NCI-H524 (cell line): ENCODE results near the gene RDH5.
A peak's percentile ranks its signal among the peaks of the same experiment; 100 is the strongest.

ENCODE experiments used
- DNase-seq, 2 experiments: peaks; one replicate each; lab custom pipeline; 2025; lab: John Stamatoyannopoulos, UW

Gene RDH5

DNA sequence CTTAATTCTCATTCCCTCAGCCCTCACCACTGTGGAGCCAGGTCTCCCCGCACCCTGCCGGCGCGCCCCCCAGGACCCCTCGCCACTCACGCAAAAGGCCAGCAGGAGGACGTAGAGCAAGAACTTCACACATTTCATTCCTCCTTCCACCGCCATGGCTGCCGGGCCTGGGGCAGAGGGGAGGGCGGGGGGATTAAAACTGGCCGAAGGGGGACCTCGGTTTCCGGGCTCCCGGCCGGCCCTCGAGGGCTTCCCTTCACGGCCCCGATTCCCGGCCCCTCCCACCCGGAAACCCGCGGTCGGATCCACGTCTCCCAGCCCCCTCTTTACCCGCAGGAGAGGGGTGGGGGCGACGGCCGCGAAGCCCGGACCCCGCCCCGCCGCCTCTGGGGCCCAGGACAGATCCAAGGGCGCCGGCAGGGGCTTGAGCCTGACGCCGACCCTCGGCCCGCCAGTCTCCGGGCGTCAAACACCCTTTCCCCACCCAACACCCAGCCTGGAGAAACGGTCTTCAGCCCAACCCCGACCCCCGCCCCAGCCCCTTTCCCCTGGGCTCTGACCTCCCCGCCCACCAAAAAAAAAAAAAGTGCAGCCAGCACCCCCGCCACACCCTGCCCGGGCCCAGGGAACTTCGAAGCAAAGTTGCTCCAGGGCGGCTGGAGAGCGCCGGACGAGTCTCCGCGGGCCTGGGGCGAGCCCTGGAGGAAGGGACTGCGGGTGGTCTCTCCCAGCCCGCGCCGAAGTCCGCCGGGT is 8.2 kb downstream of the RDH5 start:
- peak in 1 of 2 experiments; percentile 30 for DNase-seq

GRCh38 chr12:55728939-55729818 is 9.0 kb downstream of the RDH5 start, which contains the start of gene CD63:
Gene CD63 (minus strand): TSS chr12:55729009. CDS start chr12:55728341, 668 bp downstream.
- DNase-seq, result peak; percentile 85 to 91

GRCh38 chr12:55729819-55730818 is 9.9 kb downstream of the RDH5 start:
- DNase-seq, result peak; percentile 48 to 65

- no peak for DNase-seq
Observed at GRCh38 chr12:55732288-55732687, 12.1 kb downstream of the RDH5 start.

DNA sequence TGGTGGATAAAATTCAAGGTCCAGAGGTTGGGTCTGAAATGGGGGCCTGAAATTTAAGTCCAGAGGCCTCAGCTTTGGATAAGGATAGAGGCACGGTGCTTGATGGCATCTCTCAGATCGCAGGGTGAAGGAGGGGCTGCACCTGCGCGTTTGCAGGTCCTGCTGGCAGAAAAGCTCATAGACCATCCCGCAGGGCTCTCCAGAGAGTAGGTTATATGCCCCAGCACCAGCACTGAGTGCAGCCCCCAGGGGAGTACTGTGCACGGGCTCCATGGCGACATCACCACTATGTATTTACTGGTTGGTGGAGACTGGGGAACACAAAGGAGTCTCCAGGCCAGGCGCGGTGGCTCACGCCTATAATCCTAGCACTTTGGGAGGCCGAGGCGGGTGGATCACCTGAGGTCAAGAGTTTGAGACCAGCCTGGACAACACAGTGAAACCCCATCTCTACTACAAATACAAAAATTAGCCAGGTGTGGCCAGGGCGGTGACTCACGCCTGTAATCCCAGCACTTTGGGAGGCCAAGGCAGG is 12.9 kb downstream of the RDH5 start:
- DNase-seq, result no peak

DNA sequence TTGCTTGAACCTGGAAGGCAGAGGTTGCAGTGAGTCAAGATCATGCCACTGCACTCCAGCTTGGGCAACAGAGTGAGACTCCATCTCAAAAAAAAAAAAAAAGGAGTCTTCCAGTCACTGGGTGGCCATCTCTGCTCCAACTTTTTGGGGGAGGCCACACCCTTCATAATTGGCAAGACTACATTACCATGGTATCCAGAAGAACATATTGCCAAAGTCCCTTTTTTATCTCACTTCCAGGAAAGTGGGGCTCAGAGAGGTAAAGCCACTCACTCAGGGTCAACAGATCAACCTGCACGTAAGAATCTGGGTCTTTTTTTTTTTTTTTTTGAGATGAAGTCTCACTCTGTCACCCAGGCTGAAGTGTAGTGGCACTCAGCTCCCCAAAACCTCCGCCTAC is 13.7 kb downstream of the RDH5 start:
- DNase-seq, result no peak

DNA sequence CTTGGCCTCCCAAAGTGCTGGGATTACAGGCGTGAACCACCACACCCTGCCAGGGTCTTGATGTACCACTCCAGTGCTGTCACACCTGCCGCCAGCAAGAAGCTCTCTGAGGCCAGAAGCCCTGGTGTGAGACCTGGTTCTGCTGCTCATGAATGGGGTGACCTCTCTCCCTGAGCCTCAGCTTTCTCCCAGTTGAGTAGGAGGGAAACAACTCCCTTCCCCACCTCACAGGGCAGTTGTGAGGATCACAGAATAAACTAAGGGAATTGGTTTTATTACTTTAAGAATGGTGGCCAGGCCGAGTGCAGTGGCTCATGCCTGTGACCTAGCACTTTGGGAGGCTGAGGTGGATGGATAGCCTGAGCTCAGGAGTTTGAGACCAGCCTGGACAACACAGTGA is 14.4 kb downstream of the RDH5 start:
- DNase-seq, result no peak

DNA sequence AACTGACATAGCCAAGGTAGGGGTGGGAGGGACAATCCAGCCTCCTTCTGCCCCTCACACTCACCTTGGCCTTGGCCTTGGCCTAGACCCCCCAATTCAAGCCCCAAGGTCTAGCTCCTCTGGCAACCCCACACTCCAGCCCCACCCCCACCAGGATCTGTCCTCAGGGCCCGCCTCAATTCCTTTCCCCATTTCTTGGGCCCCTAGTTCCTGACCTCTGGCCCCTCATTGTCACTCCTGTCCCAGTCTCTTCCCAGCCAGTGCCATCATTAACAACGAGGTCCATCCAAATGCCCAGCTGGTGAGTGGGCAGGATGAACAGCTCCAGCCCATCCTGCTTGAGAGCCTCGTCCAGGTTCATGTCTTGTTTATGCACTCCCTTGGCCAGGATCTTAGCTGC is 15.9 kb downstream of the RDH5 start:
- no peak for DNase-seq

DNA sequence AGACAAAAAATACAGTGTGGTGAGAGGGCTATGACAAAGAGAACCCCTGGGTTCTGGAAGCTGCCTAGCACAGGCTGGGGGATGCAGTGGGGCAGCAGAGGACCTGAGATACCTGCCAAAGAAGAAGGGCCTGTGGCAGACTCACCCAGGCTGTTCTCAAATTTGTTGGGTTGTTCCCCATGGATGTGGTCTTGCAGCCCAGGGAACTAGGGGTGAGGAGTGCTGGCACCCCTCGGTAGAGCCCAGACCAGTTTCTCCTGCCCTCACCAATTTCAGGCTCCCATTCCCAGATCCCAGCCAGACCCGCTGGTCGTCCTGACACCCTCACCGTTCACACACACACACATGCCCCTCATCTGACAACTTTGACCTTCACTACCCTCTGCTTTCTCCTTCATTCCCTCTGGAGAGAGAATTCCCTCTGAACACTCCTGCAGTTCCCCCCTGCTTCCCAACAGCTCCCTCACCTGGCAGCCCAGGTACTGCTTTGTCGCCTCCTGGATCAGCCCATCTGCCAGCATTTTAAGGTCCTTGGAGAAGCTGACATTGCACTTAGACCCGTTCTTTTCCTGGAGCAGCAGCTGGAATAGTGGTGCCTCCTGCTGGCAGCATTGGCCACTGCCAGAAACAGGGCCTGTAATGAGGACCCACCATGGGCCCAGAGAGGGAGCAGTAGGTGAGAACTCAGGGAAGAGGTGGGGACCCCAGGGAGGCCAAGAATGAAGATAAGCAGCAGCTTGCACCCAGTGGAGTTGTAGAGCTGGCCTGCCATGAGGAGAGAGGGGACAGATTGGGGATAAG is 16.8 kb downstream of the RDH5 start:
- peak; percentile 71 to 89 for DNase-seq

DNA sequence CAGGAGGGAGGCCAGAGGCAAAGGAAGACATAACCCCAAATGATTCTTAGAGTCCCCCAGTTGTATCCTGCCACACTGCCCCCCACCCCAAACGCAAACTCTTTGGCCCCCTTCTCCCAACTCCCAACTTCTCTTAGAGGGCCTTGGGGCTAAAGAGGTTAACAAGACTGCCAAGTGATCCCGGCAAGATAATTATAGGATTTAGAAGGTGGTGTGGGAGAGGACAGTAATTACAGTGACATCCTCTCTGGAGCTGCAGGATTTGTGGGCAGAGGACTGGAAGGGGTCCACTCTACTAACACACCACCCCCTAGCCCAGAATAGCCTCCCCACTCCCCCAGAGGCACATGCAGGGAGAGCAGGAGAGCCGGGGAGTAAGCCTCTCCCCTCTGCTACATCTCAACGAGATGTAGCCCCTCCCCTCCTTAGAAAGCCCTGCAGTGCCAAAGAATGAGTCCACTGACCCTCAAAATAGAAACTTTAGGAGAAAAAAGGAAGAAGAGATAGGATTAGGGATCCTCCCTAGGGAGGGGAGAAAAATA is 17.5 kb downstream of the RDH5 start:
- peak; percentile 50 to 56 for DNase-seq

DNA sequence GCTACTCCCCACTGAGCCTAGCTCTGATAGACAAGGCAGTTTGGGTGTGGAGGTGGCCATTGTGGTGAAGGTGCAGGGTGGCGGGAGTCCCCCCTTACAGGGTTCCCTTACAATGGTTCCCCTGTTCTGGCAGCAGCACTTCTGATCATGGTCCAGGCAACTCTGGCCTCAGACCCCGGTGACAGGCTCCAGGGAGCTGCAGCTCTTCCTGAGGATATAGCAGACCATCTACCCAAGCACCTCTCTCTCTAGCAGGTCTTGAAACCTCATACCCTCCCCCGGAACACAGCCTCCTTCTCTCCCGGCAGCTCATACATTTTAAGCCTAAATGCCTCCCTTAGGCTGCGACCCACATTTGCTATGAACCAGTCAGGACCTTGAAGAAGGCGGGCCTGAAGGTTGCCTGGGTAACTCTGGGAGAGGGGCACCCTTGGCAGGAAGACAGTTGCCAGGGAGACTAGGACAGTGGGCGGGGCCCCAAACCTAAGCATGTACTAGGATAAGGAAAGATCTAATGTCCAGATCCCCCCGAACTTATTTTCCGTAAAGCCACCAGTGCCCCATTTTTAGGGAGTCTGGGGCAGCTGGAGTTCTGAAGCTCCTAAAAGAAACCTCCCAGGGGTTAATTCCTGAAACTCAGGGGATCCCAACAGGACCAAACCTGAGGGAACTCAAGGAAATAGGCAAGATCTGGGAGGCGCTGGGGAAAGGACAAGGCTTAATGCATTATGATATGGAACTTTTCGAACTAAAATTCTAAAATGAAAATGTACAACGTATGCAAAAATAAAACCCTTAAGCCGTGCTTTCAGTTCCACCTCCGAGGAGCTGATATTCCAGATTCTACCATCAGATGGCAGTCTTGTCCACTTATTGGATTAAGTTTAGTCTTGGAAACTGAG is 18.2 kb downstream of the RDH5 start:
- DNase-seq, result peak; percentile 90 to 93

DNA sequence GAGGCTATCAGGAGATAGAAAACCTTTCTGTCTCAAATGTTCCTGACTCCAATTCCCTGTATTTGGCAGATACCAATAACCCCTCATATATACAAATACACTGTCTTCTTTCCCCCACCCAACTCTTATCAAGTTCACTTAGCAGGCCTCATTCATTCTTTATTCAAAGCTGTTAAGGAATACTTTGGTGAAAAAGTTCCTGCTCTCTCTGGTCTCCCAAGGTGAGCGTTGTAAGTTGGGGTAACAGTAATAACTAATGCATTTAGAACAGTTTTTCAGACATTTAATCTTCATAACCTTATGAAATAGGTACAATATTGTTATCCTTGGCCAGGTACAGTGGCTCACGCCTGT is 18.8 kb downstream of the RDH5 start:
- DNase-seq, result no peak

GRCh38 chr12:55741931-55742680 is 21.9 kb downstream of the RDH5 start:
- no peak for DNase-seq

- peak; percentile 75 to 78 for DNase-seq
Observed at GRCh38 chr12:55742719-55743405, 22.7 kb downstream of the RDH5 start, which contains the start of gene GDF11. Gene GDF11 (plus strand): TSS chr12:55743122. CDS start chr12:55743317, 195 bp downstream.

GRCh38 chr12:55743406-55744339 is 23.5 kb downstream of the RDH5 start:
- DNase-seq, result peak; percentile 32 to 73

- DNase-seq, result peak; percentile 6 to 29
Observed at GRCh38 chr12:55744340-55745030, 24.3 kb downstream of the RDH5 start.
